ENCODE data around the gene KCNAB1.

The KCNAB1 gene

GRCh38 chr3:156140001-156140595, 19.7 kb downstream of the KCNAB1 start:
- no peak for DNase-seq

- DNase-seq = no peak
Observed at GRCh38 chr3:156142702-156143101, 22.3 kb downstream of the KCNAB1 start.

GRCh38 chr3:156143136-156143535, 22.8 kb downstream of the KCNAB1 start:
- DNase-seq = no peak

- DNase-seq = no peak
Observed at GRCh38 chr3:156144060-156144459, 23.7 kb downstream of the KCNAB1 start.

GRCh38 chr3:156145866-156146265, 25.5 kb downstream of the KCNAB1 start:
- DNase-seq = no peak

- no peak for DNase-seq
Observed at GRCh38 chr3:156148345-156148945, 28.1 kb downstream of the KCNAB1 start.

- no peak for DNase-seq
Observed at GRCh38 chr3:156148946-156149381, 28.6 kb downstream of the KCNAB1 start.

- no peak for DNase-seq
Observed at GRCh38 chr3:156149876-156150275, 29.5 kb downstream of the KCNAB1 start.

- DNase-seq = peak; percentile 48
Observed at GRCh38 chr3:156150434-156151066, 30.2 kb downstream of the KCNAB1 start.

- peak; percentile 54 for DNase-seq
Observed at GRCh38 chr3:156151824-156152428, 31.5 kb downstream of the KCNAB1 start.

- no peak for DNase-seq
Observed at GRCh38 chr3:156158656-156159295, 38.4 kb downstream of the KCNAB1 start.

GRCh38 chr3:156160647-156161046, 40.3 kb downstream of the KCNAB1 start:
- DNase-seq = no peak

GRCh38 chr3:156161172-156161571, 40.8 kb downstream of the KCNAB1 start:
- peak; percentile 8 for DNase-seq

- no peak for DNase-seq
Observed at GRCh38 chr3:156163848-156164247, 43.5 kb downstream of the KCNAB1 start.

- DNase-seq = no peak
Observed at GRCh38 chr3:156166808-156167207, 46.4 kb downstream of the KCNAB1 start.

GRCh38 chr3:156170571-156170970, 50.2 kb downstream of the KCNAB1 start:
- DNase-seq = no peak

GRCh38 chr3:156171281-156172267, 51.2 kb downstream of the KCNAB1 start:
- no peak for DNase-seq

GRCh38 chr3:156172536-156172935, 52.2 kb downstream of the KCNAB1 start:
- DNase-seq = no peak

GRCh38 chr3:156174229-156174847, 54.0 kb downstream of the KCNAB1 start:
- no peak for DNase-seq

- DNase-seq = no peak
Observed at GRCh38 chr3:156175570-156175969, 55.2 kb downstream of the KCNAB1 start.

GRCh38 chr3:156176048-156176447, 55.7 kb downstream of the KCNAB1 start:
- DNase-seq = no peak

Data from NCI-H345 (cell line).